SK-N-SH (cell line): ENCODE data around the gene MCC. TPM values are rescaled to one million over a fixed set of nuclear protein-coding genes. Genes with fewer than 3 reads are reported as not detected.
A peak's percentile ranks its signal among the peaks of the same experiment; 100 is the strongest.

Experiments
- CTCF ChIA-PET: fragments of 300-600, 350-600 bp; formaldehyde crosslinking; extraction: SDS; loops from one replicate; lab custom pipeline; 2021; lab: Yijun Ruan, JAX
- POLR2A ChIA-PET: fragments of 350-600 bp; sonication (Branson Sonifier 250); formaldehyde crosslinking; extraction: SDS; loops from one replicate; lab custom pipeline; 2020; ENCODE audit warnings: antibody characterized with exemption, inconsistent platforms; lab: Yijun Ruan, JAX
- DNase-seq: peaks from one replicate; pipeline ENCODE4 v3.0.0; 2012
- H2AFZ ChIP-seq: fragments of 200-600 bp; sonication (generic); 2 replicates; pipeline ENCODE4 v1.8.1; 2016; ENCODE audit warnings: antibody characterized with exemption, mild to moderate bottlenecking, low read depth
- H3F3A ChIP-seq: fragments of 200-600 bp; sonication (generic); replicated peaks from 2 replicates; pipeline ENCODE3; 2016; ENCODE audit warnings: antibody characterized with exemption, mild to moderate bottlenecking; ENCODE audit not compliant: insufficient read depth
- H3K27ac ChIP-seq, 2 experiments: fragments of 200-500 bp in 1 of 2; fragments of 200-600 bp in 1 of 2; sonication (Bioruptor generic) in 1 of 2; sonication (generic), shearing (Covaris generic) in 1 of 2; 2 replicates each; pipeline versions ENCODE4 v1.5.1 to v1.6.1; 2014 to 2016; ENCODE audit warnings: low read depth in 2 of 2, inconsistent platforms in 1 of 2, low read length in 1 of 2, mild to moderate bottlenecking in 1 of 2, mixed read lengths in 1 of 2
- H3K27me3 ChIP-seq: fragments of 200-600 bp; sonication (generic), shearing (Covaris generic); 2 replicates; pipeline ENCODE4 v1.6.1; 2016; ENCODE audit warnings: mixed run types; ENCODE audit not compliant: insufficient read depth
- H3K36me3 ChIP-seq, 2 experiments: fragments of 200-500 bp in 1 of 2; fragments of 200-600 bp in 1 of 2; sonication (Bioruptor generic) in 1 of 2; sonication (generic) in 1 of 2; replicated peaks in 1 of 2; 2 replicates each; pipeline versions ENCODE3 to v1.5.1; 2014 to 2016; ENCODE audit warnings: low read length in 1 of 2, mild to moderate bottlenecking in 1 of 2; ENCODE audit not compliant: insufficient read depth in 2 of 2, control insufficient read depth in 1 of 2
- H3K4me1 ChIP-seq, 2 experiments: fragments of 200-500 bp in 1 of 2; fragments of 200-600 bp in 1 of 2; sonication (Bioruptor generic) in 1 of 2; sonication (generic), shearing (Covaris generic) in 1 of 2; 2 replicates each; pipeline versions ENCODE4 v1.5.1 to v1.6.1; 2014 to 2016; ENCODE audit warnings: low read depth in 1 of 2, low read length in 1 of 2, mixed run types in 1 of 2; ENCODE audit not compliant: insufficient read depth in 2 of 2, control insufficient read depth in 1 of 2
- H3K4me2 ChIP-seq: fragments of 200-600 bp; sonication (generic), shearing (Covaris generic); 2 replicates; pipeline ENCODE4 v1.6.1; 2017; ENCODE audit warnings: mixed run types
- H3K4me3 ChIP-seq, 2 experiments: fragments of 200-500 bp in 1 of 2; fragments of 200-600 bp in 1 of 2; sonication (Bioruptor generic) in 1 of 2; sonication (generic), shearing (Covaris generic) in 1 of 2; 2 replicates each; pipeline versions ENCODE4 v1.5.1 to v1.8.1; 2014 to 2016; ENCODE audit warnings: low read depth in 2 of 2, inconsistent platforms in 1 of 2, low read length in 1 of 2, mild to moderate bottlenecking in 1 of 2, mixed read lengths in 1 of 2, moderate library complexity in 1 of 2
- H3K79me2 ChIP-seq: fragments of 200-600 bp; sonication (generic); 2 replicates; pipeline ENCODE4 v1.8.1; 2017; ENCODE audit warnings: mild to moderate bottlenecking; ENCODE audit not compliant: insufficient read depth
- H3K9ac ChIP-seq: fragments of 200-600 bp; sonication (generic); 2 replicates; pipeline ENCODE4 v1.6.1; 2017; ENCODE audit warnings: mixed run types
- H3K9me2 ChIP-seq: fragments of 200-600 bp; sonication (generic); 2 replicates; pipeline ENCODE4 v1.6.1; 2017; ENCODE audit warnings: mixed run types
- H3K9me3 ChIP-seq: fragments of 200-600 bp; sonication (generic); 2 replicates; pipeline ENCODE4 v1.6.1; 2017; ENCODE audit warnings: mixed run types, mild to moderate bottlenecking, moderate library complexity
- H4K20me1 ChIP-seq: fragments of 200-600 bp; sonication (generic); 2 replicates; pipeline ENCODE4 v1.6.1; 2017; ENCODE audit warnings: mild to moderate bottlenecking, mixed run types; ENCODE audit not compliant: insufficient read depth
- ELF1 ChIP-seq: IDR thresholded peaks from 2 replicates; pipeline ENCODE4 v1.4.0; 2012
- EP300 ChIP-seq, 2 experiments: IDR thresholded peaks; 2 replicates each; pipeline versions ENCODE4 v1.4.0 to v1.6.1; 2012; ENCODE audit warnings: borderline replicate concordance in 1 of 2, low read depth in 1 of 2, low read length in 1 of 2
- GABPA ChIP-seq: IDR thresholded peaks from 2 replicates; pipeline ENCODE4 v1.4.0; 2012; ENCODE audit warnings: low read depth, mild to moderate bottlenecking
- MEF2A ChIP-seq: IDR thresholded peaks from 2 replicates; pipeline ENCODE4 v1.4.0; 2012; ENCODE audit warnings: low read depth, borderline replicate concordance
- NFIC ChIP-seq: IDR thresholded peaks from 2 replicates; pipeline ENCODE4 v1.4.0; 2012; ENCODE audit warnings: borderline replicate concordance
- NRF1 ChIP-seq: IDR thresholded peaks from 2 replicates; pipeline ENCODE4 v1.6.1; 2012; ENCODE audit warnings: low read depth, mild to moderate bottlenecking, low read length
- RAD21 ChIP-seq: IDR thresholded peaks from 2 replicates; pipeline ENCODE4 v1.6.1; 2012; ENCODE audit warnings: mild to moderate bottlenecking, low read length
- SMC3 ChIP-seq: IDR thresholded peaks from 2 replicates; pipeline ENCODE4 v1.6.1; 2012; ENCODE audit warnings: low read depth, low read length, improper control_type of control experiment
- TCF12 ChIP-seq: IDR thresholded peaks from 2 replicates; pipeline ENCODE4 v1.4.0; 2012
- WGBS: methylation state at CpG from one replicate; pipeline ENCODE4 v1.1.6; 2017; ENCODE audit warnings: low lambda C conversion rate; 5-methylcytosine and 5-hydroxymethylcytosine counted together
- polyA plus RNA-seq, 3 experiments: library from polyadenylated mRNA; depleted of rRNA; stranded (reverse); fragments of >200 nt; gene quantifications; 2 replicates each; pipeline ENCODE4 v1.2.3, GENCODE V29; 2012
- TF ChIP-seq, protein P1 (sequence below): IDR thresholded peaks from 2 replicates; pipeline ENCODE4 v1.4.0; 2012; ENCODE audit warnings: low read depth, borderline replicate concordance
- TF ChIP-seq, protein P2 (sequence below): IDR thresholded peaks from 2 replicates; pipeline ENCODE4; 2012
- TF ChIP-seq, protein P3 (sequence below): IDR thresholded peaks from 2 replicates; pipeline ENCODE4 v1.4.0; 2012; ENCODE audit warnings: low read depth
- TF ChIP-seq, protein P4 (sequence below): IDR thresholded peaks from 2 replicates; pipeline ENCODE4 v1.6.1; 2012; ENCODE audit warnings: mild to moderate bottlenecking, low read depth, low read length, moderate library complexity

The MCC gene
- polyA plus RNA-seq, 1 of the 3 experiments (the other 2 are of a cell fraction): 3.6 TPM

- Histone ChIP-seq H3K36me3 (no peaks in the 10 kb centered on the region), H3K9me2 (no peaks in the 10 kb centered on the region), H3K27ac (no peak overlapping the region), H4K20me1 (no peaks in the 10 kb centered on the region), H3K79me2 (no peaks in the 10 kb centered on the region), H2AFZ (no peak overlapping the region), H3K9ac (no peak overlapping the region), H3K27me3 (no peaks in the 10 kb centered on the region), H3K4me1 (peaks cover 24 to 51% of the 10 kb centered on the region in 2 experiments), H3K9me3 (no peaks in the 10 kb centered on the region), H3F3A (no peaks in the 10 kb centered on the region), H3K4me2 (no peak overlapping the region), H3K4me3 (no peak overlapping the region)
- TF ChIP-seq, protein P1, sequence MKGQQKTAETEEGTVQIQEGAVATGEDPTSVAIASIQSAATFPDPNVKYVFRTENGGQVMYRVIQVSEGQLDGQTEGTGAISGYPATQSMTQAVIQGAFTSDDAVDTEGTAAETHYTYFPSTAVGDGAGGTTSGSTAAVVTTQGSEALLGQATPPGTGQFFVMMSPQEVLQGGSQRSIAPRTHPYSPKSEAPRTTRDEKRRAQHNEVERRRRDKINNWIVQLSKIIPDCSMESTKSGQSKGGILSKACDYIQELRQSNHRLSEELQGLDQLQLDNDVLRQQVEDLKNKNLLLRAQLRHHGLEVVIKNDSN: no peak
- TF ChIP-seq NFIC (no peak), RAD21 (no peak), NRF1 (no peak), MEF2A (no peak), EP300 (IDR thresholded peaks at IDR 0.05; ENCODE audit: borderline replicate concordance in 1 of 2, low read depth in 1 of 2, low read length in 1 of 2) (no peak), ELF1 (no peak), GABPA (no peak)
- TF ChIP-seq, protein P2, sequence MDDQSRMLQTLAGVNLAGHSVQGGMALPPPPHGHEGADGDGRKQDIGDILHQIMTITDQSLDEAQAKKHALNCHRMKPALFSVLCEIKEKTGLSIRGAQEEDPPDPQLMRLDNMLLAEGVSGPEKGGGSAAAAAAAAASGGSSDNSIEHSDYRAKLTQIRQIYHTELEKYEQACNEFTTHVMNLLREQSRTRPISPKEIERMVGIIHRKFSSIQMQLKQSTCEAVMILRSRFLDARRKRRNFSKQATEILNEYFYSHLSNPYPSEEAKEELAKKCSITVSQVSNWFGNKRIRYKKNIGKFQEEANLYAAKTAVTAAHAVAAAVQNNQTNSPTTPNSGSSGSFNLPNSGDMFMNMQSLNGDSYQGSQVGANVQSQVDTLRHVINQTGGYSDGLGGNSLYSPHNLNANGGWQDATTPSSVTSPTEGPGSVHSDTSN: no peak
- 86% methylated on average over 5 of the region's 5 CpGs for WGBS
- POLR2A ChIA-PET: interaction anchor here (1.3 kb wide), 1 partner anchor 238 kb away, joined by 4 read pairs; no protein-coding TSS in a partner anchor
- peak; percentile 29 for DNase-seq
- CTCF ChIA-PET: interaction anchor here (0.8 to 2.9 kb wide), 16 partner anchors 11 to 319 kb away, joined by 3 to 12 read pairs (median 4); no protein-coding TSS in a partner anchor
These were observed 431.3 kb downstream of the MCC start for GRCh38 chr5:113056988-113057387.

GRCh38 chr5:113054899-113055298 is 433.4 kb downstream of the MCC start:
- no peaks in the 10 kb centered on the region for H3K36me3 ChIP-seq
- CTCF ChIA-PET: interaction anchor here (1.8 to 2.9 kb wide), 2 partner anchors 59 to 275 kb away, joined by 3 to 12 read pairs; no protein-coding TSS in a partner anchor
- H3K9ac ChIP-seq: no peak overlapping the region
- H3K27ac ChIP-seq: no peak overlapping the region
- H3K9me2 ChIP-seq: no peaks in the 10 kb centered on the region
- H3K9me3 ChIP-seq: no peaks in the 10 kb centered on the region
- H3F3A ChIP-seq: peaks cover 6% of the 10 kb centered on the region
- no peak for DNase-seq
- H3K4me2 ChIP-seq: no peak overlapping the region
- TF ChIP-seq GABPA (no peak), ELF1 (no peak), SMC3 (no peak), TCF12 (no peak), NFIC (no peak)
- TF ChIP-seq, protein P3, sequence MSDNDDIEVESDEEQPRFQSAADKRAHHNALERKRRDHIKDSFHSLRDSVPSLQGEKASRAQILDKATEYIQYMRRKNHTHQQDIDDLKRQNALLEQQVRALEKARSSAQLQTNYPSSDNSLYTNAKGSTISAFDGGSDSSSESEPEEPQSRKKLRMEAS: no peak
- TF ChIP-seq, protein P4, sequence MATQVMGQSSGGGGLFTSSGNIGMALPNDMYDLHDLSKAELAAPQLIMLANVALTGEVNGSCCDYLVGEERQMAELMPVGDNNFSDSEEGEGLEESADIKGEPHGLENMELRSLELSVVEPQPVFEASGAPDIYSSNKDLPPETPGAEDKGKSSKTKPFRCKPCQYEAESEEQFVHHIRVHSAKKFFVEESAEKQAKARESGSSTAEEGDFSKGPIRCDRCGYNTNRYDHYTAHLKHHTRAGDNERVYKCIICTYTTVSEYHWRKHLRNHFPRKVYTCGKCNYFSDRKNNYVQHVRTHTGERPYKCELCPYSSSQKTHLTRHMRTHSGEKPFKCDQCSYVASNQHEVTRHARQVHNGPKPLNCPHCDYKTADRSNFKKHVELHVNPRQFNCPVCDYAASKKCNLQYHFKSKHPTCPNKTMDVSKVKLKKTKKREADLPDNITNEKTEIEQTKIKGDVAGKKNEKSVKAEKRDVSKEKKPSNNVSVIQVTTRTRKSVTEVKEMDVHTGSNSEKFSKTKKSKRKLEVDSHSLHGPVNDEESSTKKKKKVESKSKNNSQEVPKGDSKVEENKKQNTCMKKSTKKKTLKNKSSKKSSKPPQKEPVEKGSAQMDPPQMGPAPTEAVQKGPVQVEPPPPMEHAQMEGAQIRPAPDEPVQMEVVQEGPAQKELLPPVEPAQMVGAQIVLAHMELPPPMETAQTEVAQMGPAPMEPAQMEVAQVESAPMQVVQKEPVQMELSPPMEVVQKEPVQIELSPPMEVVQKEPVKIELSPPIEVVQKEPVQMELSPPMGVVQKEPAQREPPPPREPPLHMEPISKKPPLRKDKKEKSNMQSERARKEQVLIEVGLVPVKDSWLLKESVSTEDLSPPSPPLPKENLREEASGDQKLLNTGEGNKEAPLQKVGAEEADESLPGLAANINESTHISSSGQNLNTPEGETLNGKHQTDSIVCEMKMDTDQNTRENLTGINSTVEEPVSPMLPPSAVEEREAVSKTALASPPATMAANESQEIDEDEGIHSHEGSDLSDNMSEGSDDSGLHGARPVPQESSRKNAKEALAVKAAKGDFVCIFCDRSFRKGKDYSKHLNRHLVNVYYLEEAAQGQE: no peak
- H4K20me1 ChIP-seq: no peaks in the 10 kb centered on the region
- POLR2A ChIA-PET: no interaction called here
- no peak overlapping the region for H3K4me3 ChIP-seq
- no peak overlapping the region for H2AFZ ChIP-seq
- H3K27me3 ChIP-seq: no peaks in the 10 kb centered on the region
- H3K4me1 ChIP-seq: peaks cover 24 to 31% of the 10 kb centered on the region in 2 experiments
- 80% methylated on average over 3 of the region's 11 CpGs for WGBS
- no peaks in the 10 kb centered on the region for H3K79me2 ChIP-seq
